Stimulated activated CD8-positive, alpha-beta memory T cell treated with anti-CD3 and anti-CD28 coated beads, Interleukin-15, amount 100 ng/mL, for 48 hours (primary cell): ENCODE measurements around the gene PLXNA4.

Source experiments
- DNase-seq, 2 donors: peaks; one replicate each; pipeline ENCODE4 v3.0.0-alpha.2; 2020; ENCODE audit warnings: low read depth in 2 of 2

The PLXNA4 gene

GRCh38 chr7:132242192-132242812, 334.0 kb downstream of the PLXNA4 start:
- DNase-seq: no peak

GRCh38 chr7:132240821-132241422, 335.3 kb downstream of the PLXNA4 start:
- DNase-seq: no peak

GRCh38 chr7:132240262-132240661, 336.0 kb downstream of the PLXNA4 start:
- no peak for DNase-seq

GRCh38 chr7:132239422-132239994, 336.8 kb downstream of the PLXNA4 start:
- DNase-seq: no peak

- DNase-seq: no peak
Observed at GRCh38 chr7:132234711-132235110, 341.6 kb downstream of the PLXNA4 start.

- no peak for DNase-seq
Observed at GRCh38 chr7:132232406-132232805, 343.9 kb downstream of the PLXNA4 start.

- no peak for DNase-seq
Observed at GRCh38 chr7:132230462-132230861, 345.8 kb downstream of the PLXNA4 start.

- DNase-seq: no peak
Observed at GRCh38 chr7:132228240-132228639, 348.0 kb downstream of the PLXNA4 start.

GRCh38 chr7:132226957-132227290, 349.3 kb downstream of the PLXNA4 start:
- no peak for DNase-seq

GRCh38 chr7:132226046-132226956, 350.0 kb downstream of the PLXNA4 start:
- no peak for DNase-seq

- DNase-seq: no peak
Observed at GRCh38 chr7:132225216-132226030, 350.8 kb downstream of the PLXNA4 start.

GRCh38 chr7:132221356-132221755, 354.9 kb downstream of the PLXNA4 start:
- DNase-seq: no peak

- no peak for DNase-seq
Observed at GRCh38 chr7:132220060-132220459, 356.2 kb downstream of the PLXNA4 start.

- DNase-seq: no peak
Observed at GRCh38 chr7:132218876-132219275, 357.4 kb downstream of the PLXNA4 start.

GRCh38 chr7:132216847-132217525, 359.3 kb downstream of the PLXNA4 start:
- no peak for DNase-seq

GRCh38 chr7:132214452-132214851, 361.8 kb downstream of the PLXNA4 start:
- no peak for DNase-seq

GRCh38 chr7:132213583-132213982, 362.7 kb downstream of the PLXNA4 start:
- no peak for DNase-seq

- no peak for DNase-seq
Observed at GRCh38 chr7:132211971-132212370, 364.3 kb downstream of the PLXNA4 start.

GRCh38 chr7:132210821-132211220, 365.4 kb downstream of the PLXNA4 start:
- DNase-seq: no peak

GRCh38 chr7:132207782-132208181, 368.5 kb downstream of the PLXNA4 start:
- no peak for DNase-seq

GRCh38 chr7:132207211-132207610, 369.1 kb downstream of the PLXNA4 start:
- no peak for DNase-seq
